HL-60 (cell line): ENCODE data around the gene SLC38A8.

Experiments used
- DNase-seq, 2 experiments: peaks; one replicate each; pipeline ENCODE4 v3.0.0-alpha.2; 2010 to 2020; ENCODE audit warnings: low read depth in 1 of 2, low spot score in 1 of 2
- H3K27ac ChIP-seq: fragments of 250-450 bp; sonication (Bioruptor Pico); replicated peaks from 2 replicates; pipeline ENCODE4 v1.5.1; 2020; ENCODE audit warnings: mild to moderate bottlenecking, moderate library complexity
- H3K27me3 ChIP-seq: fragments of 250-450 bp; sonication (Bioruptor Pico); 2 replicates; pipeline ENCODE4 v1.5.1; 2021; ENCODE audit warnings: mild to moderate bottlenecking, moderate library complexity; ENCODE audit not compliant: insufficient read depth, poor library complexity, severe bottlenecking
- H3K4me3 ChIP-seq: replicated peaks from 2 replicates; pipeline ENCODE4 v1.5.1; 2011; ENCODE audit warnings: mild to moderate bottlenecking, control low read depth, low read length; ENCODE audit not compliant: insufficient read depth
- GABPA ChIP-seq: IDR thresholded peaks from 2 replicates; pipeline ENCODE4 v1.6.1; 2012; ENCODE audit warnings: low read depth
- POLR2AphosphoS5 ChIP-seq: IDR thresholded peaks from 2 replicates; pipeline ENCODE4 v1.6.1; 2012; ENCODE audit warnings: low read depth
- SPI1 ChIP-seq: IDR thresholded peaks from 2 replicates; pipeline ENCODE4 v1.6.1; 2012; ENCODE audit warnings: low read depth, mild to moderate bottlenecking, borderline replicate concordance
- TF ChIP-seq, protein P1 (sequence below): IDR thresholded peaks from one replicate; pipeline ENCODE4 v1.5.1; 2011; ENCODE audit warnings: low read length, control low read depth, inconsistent platforms; ENCODE audit not compliant: insufficient read depth
- TF ChIP-seq, protein P2 (sequence below): IDR thresholded peaks from 2 replicates; pipeline ENCODE4 v1.6.1; 2012; ENCODE audit warnings: low read depth; ENCODE audit not compliant: insufficient replicate concordance

SLC38A8 gene

DNA sequence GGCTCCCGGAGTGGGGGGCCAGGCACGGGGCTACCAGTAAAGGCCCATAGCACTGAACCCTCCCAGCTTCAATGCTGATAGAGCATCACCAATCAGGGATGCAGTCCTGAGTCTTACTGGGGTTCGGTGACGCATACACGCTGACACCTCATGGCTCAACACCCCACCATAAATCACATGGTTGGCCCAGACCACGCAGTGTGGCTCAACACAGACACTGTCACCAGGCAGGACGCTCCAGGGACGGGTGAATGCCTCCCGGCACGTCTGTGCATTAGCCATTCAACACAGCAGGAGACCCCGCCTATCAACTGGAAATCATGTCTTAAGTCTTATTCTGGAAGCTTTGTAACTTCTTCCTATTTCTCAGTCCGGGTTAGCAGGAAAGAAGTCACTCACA is 39.6 kb downstream of the SLC38A8 start:
- no peak overlapping the region for H3K27ac ChIP-seq
- peaks cover 13% of the 10 kb centered on the region for H3K27me3 ChIP-seq
- no peak overlapping the region for H3K4me3 ChIP-seq
- DNase-seq = no peak
- TF ChIP-seq GABPA = no peak
- TF ChIP-seq, protein P1, sequence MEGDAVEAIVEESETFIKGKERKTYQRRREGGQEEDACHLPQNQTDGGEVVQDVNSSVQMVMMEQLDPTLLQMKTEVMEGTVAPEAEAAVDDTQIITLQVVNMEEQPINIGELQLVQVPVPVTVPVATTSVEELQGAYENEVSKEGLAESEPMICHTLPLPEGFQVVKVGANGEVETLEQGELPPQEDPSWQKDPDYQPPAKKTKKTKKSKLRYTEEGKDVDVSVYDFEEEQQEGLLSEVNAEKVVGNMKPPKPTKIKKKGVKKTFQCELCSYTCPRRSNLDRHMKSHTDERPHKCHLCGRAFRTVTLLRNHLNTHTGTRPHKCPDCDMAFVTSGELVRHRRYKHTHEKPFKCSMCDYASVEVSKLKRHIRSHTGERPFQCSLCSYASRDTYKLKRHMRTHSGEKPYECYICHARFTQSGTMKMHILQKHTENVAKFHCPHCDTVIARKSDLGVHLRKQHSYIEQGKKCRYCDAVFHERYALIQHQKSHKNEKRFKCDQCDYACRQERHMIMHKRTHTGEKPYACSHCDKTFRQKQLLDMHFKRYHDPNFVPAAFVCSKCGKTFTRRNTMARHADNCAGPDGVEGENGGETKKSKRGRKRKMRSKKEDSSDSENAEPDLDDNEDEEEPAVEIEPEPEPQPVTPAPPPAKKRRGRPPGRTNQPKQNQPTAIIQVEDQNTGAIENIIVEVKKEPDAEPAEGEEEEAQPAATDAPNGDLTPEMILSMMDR = no peak
- TF ChIP-seq, protein P2, sequence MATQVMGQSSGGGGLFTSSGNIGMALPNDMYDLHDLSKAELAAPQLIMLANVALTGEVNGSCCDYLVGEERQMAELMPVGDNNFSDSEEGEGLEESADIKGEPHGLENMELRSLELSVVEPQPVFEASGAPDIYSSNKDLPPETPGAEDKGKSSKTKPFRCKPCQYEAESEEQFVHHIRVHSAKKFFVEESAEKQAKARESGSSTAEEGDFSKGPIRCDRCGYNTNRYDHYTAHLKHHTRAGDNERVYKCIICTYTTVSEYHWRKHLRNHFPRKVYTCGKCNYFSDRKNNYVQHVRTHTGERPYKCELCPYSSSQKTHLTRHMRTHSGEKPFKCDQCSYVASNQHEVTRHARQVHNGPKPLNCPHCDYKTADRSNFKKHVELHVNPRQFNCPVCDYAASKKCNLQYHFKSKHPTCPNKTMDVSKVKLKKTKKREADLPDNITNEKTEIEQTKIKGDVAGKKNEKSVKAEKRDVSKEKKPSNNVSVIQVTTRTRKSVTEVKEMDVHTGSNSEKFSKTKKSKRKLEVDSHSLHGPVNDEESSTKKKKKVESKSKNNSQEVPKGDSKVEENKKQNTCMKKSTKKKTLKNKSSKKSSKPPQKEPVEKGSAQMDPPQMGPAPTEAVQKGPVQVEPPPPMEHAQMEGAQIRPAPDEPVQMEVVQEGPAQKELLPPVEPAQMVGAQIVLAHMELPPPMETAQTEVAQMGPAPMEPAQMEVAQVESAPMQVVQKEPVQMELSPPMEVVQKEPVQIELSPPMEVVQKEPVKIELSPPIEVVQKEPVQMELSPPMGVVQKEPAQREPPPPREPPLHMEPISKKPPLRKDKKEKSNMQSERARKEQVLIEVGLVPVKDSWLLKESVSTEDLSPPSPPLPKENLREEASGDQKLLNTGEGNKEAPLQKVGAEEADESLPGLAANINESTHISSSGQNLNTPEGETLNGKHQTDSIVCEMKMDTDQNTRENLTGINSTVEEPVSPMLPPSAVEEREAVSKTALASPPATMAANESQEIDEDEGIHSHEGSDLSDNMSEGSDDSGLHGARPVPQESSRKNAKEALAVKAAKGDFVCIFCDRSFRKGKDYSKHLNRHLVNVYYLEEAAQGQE = no peak
- no peak for TF ChIP-seq POLR2AphosphoS5
- TF ChIP-seq SPI1 = no peak

GRCh38 chr16:84001726-84002125 is 40.9 kb downstream of the SLC38A8 start:
- DNase-seq = no peak
- Histone ChIP-seq H3K4me3 (no peak overlapping the region), H3K27me3 (peaks cover 13% of the 10 kb centered on the region), H3K27ac (no peak overlapping the region)
- TF ChIP-seq, protein P1 = no peak
- TF ChIP-seq SPI1 (no peak), POLR2AphosphoS5 (no peak), GABPA (no peak)
- TF ChIP-seq, protein P2 = no peak

- no peak for DNase-seq
- no peak overlapping the region for H3K4me3 ChIP-seq
- peaks cover 13% of the 10 kb centered on the region for H3K27me3 ChIP-seq
- no peak overlapping the region for H3K27ac ChIP-seq
- no peak for TF ChIP-seq SPI1
- no peak for TF ChIP-seq GABPA
- TF ChIP-seq, protein P1 = no peak
- TF ChIP-seq POLR2AphosphoS5 = no peak
- TF ChIP-seq, protein P2 = no peak
Observed at GRCh38 chr16:84000989-84001642, 41.5 kb downstream of the SLC38A8 start.
